ENCODE results near the gene RBFOX2. TPM values are rescaled to one million over a fixed set of nuclear protein-coding genes. Genes with fewer than 3 reads are reported as not detected.

RBFOX2 gene
- total and polyA plus RNA-seq, 2 donors (not counting 3 experiments of a cell fraction or from before 2014, with no cell fraction given): 125 to 142 TPM

DNA sequence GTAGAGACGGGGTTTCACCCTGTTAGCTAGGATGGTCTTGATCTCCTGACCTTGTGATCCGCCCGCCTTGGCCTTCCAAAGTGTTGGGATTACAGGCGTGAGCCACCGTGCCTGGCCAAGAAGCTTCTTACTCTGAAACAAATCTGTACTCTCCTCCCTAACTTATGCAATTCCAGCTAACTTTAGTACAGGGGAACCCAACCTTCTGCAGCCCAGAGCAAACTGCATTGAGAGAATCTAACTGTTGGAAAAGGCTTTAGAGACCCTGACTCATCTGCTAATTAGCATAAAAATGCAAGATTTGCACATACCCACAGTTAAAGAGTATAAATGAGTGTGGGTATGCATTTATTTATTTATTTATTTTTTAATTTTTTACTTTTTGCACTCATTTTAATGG lies 246.1 kb downstream of the RBFOX2 start:
- Histone ChIP-seq H3K79me2 (ENCODE audit: control insufficient read depth, insufficient read depth, low read length) (peaks cover 59% of the 10 kb centered on the region), H3K4me3 (replicated peaks in 1 of 3; ENCODE audit: insufficient read depth in 1 of 3, low read depth in 1 of 3, low read length in 3 of 3) (no peak overlapping the region), H3K27ac (ENCODE audit: insufficient read depth, low read depth, low read length) (no peak overlapping the region), H3K27me3 (ENCODE audit: control insufficient read depth in 2 of 2, insufficient read depth in 2 of 2, low read length in 2 of 2) (no peaks in the 10 kb centered on the region), H3K9me1 (replicated peaks; ENCODE audit: control insufficient read depth, extremely low read depth, insufficient read depth, low read length) (peaks cover under 1% of the 10 kb centered on the region), H3K36me3 (ENCODE audit: control insufficient read depth in 2 of 2, extremely low read depth in 1 of 2, insufficient read depth in 2 of 2, low read length in 2 of 2) (peaks cover 11 to 12% of the 10 kb centered on the region in 2 experiments), H3K9ac (replicated peaks; ENCODE audit: extremely low read depth, insufficient read depth, low read length) (no peak overlapping the region), H3K4me1 (ENCODE audit: control insufficient read depth, extremely low read depth, insufficient read depth, low read length) (peaks cover 8% of the 10 kb centered on the region), H3K9me3 (replicated peaks; ENCODE audit: control insufficient read depth, insufficient read depth, low read length) (no peaks in the 10 kb centered on the region), H4K20me1 (replicated peaks; ENCODE audit: control insufficient read depth, extremely low read depth, insufficient read depth, low read length) (peaks cover 4% of the 10 kb centered on the region), H2AFZ (ENCODE audit: low read depth, low read length) (no peak overlapping the region), H3K4me2 (ENCODE audit: insufficient read depth, low read length) (no peak overlapping the region)
- TF ChIP-seq JUN (IDR thresholded peaks at IDR 0.05; ENCODE audit: borderline replicate concordance, insufficient read depth, insufficient read length, low read depth): no peak
- TF ChIP-seq EZH2 (IDR thresholded peaks at IDR 0.05; ENCODE audit: borderline replicate concordance, low read depth, low read length, severe bottlenecking): no peak
- no peak for TF ChIP-seq POLR2AphosphoS5 (IDR thresholded peaks at IDR 0.05; ENCODE audit: insufficient read depth, low read depth, low read length)
- TF ChIP-seq FOS (IDR thresholded peaks at IDR 0.05; ENCODE audit: borderline replicate concordance, insufficient read depth, low read length): no peak
- intact Hi-C loops (cut with micrococcal nuclease) (no loop called here), dilution Hi-C loops (cut with MboI; ENCODE audit: extremely low pct_ligation_motif_present, low sequenced_read_pairs) (no loop called here)
- BruUV-seq (replicated peaks): no TSS peak
- DNase-seq (ENCODE audit: low read depth, low spot score): no peak
- ChIA-PET CTCF (interaction anchor here (0.8 kb wide), 1 partner anchor 14 kb away, joined by 3 read pairs; no protein-coding TSS in a partner anchor), POLR2A (no interaction called here)
- no peak for FAIRE-seq

DNA sequence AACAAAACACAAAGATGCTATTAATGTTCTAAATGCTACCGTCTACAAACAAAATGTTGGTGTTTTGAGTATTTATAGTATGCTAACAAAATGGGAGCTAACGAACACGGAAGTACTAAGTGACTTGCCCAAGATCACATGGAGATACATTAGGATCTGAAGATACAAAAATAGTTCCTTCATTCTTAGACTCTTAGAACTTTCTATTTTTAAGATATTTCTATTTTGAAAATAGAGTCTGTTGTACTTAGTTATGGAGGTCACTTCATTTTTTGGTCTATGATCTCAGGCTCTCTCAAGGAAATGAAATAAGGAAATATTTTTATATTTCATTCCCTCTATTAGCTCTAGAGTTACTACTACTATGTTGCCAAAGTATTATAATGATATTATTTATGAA lies 246.7 kb downstream of the RBFOX2 start:
- Histone ChIP-seq H3K9me3 (replicated peaks; ENCODE audit: control insufficient read depth, insufficient read depth, low read length) (no peaks in the 10 kb centered on the region), H2AFZ (ENCODE audit: low read depth, low read length) (no peak overlapping the region), H3K36me3 (ENCODE audit: control insufficient read depth in 2 of 2, extremely low read depth in 1 of 2, insufficient read depth in 2 of 2, low read length in 2 of 2) (peaks cover 11 to 12% of the 10 kb centered on the region in 2 experiments), H4K20me1 (replicated peaks; ENCODE audit: control insufficient read depth, extremely low read depth, insufficient read depth, low read length) (peaks cover 4% of the 10 kb centered on the region), H3K4me1 (ENCODE audit: control insufficient read depth, extremely low read depth, insufficient read depth, low read length) (peaks cover 14% of the 10 kb centered on the region), H3K27ac (ENCODE audit: insufficient read depth, low read depth, low read length) (no peak overlapping the region), H3K9me1 (replicated peaks; ENCODE audit: control insufficient read depth, extremely low read depth, insufficient read depth, low read length) (no peaks in the 10 kb centered on the region), H3K4me3 (replicated peaks in 1 of 3; ENCODE audit: insufficient read depth in 1 of 3, low read depth in 1 of 3, low read length in 3 of 3) (no peak overlapping the region), H3K4me2 (ENCODE audit: insufficient read depth, low read length) (no peak overlapping the region), H3K27me3 (ENCODE audit: control insufficient read depth in 2 of 2, insufficient read depth in 2 of 2, low read length in 2 of 2) (no peaks in the 10 kb centered on the region), H3K79me2 (ENCODE audit: control insufficient read depth, insufficient read depth, low read length) (peaks cover 57% of the 10 kb centered on the region), H3K9ac (replicated peaks; ENCODE audit: extremely low read depth, insufficient read depth, low read length) (no peak overlapping the region)
- FAIRE-seq (no peak), DNase-seq (ENCODE audit: low read depth, low spot score) (no peak)
- dilution Hi-C loops (cut with MboI; ENCODE audit: extremely low pct_ligation_motif_present, low sequenced_read_pairs) (no loop called here), intact Hi-C loops (cut with micrococcal nuclease) (no loop called here)
- BruUV-seq (replicated peaks): no TSS peak
- POLR2A ChIA-PET: no interaction called here
- no peak for TF ChIP-seq JUN (IDR thresholded peaks at IDR 0.05; ENCODE audit: borderline replicate concordance, insufficient read depth, insufficient read length, low read depth)
- TF ChIP-seq POLR2AphosphoS5 (IDR thresholded peaks at IDR 0.05; ENCODE audit: insufficient read depth, low read depth, low read length): no peak
- TF ChIP-seq, protein P1, sequence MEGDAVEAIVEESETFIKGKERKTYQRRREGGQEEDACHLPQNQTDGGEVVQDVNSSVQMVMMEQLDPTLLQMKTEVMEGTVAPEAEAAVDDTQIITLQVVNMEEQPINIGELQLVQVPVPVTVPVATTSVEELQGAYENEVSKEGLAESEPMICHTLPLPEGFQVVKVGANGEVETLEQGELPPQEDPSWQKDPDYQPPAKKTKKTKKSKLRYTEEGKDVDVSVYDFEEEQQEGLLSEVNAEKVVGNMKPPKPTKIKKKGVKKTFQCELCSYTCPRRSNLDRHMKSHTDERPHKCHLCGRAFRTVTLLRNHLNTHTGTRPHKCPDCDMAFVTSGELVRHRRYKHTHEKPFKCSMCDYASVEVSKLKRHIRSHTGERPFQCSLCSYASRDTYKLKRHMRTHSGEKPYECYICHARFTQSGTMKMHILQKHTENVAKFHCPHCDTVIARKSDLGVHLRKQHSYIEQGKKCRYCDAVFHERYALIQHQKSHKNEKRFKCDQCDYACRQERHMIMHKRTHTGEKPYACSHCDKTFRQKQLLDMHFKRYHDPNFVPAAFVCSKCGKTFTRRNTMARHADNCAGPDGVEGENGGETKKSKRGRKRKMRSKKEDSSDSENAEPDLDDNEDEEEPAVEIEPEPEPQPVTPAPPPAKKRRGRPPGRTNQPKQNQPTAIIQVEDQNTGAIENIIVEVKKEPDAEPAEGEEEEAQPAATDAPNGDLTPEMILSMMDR (IDR thresholded peaks at IDR 0.05; ENCODE audit: extremely low read depth in 1 of 2, insufficient read depth in 1 of 2, low read depth in 1 of 2, low read length in 2 of 2): no peak
- TF ChIP-seq GATA2 (IDR thresholded peaks at IDR 0.05; ENCODE audit: insufficient read depth, insufficient read length, low read depth, low read length): no peak
- no peak for TF ChIP-seq FOS (IDR thresholded peaks at IDR 0.05; ENCODE audit: borderline replicate concordance, insufficient read depth, low read length)
- no peak for TF ChIP-seq EZH2 (IDR thresholded peaks at IDR 0.05; ENCODE audit: borderline replicate concordance, low read depth, low read length, severe bottlenecking)
- TF ChIP-seq, protein P2, sequence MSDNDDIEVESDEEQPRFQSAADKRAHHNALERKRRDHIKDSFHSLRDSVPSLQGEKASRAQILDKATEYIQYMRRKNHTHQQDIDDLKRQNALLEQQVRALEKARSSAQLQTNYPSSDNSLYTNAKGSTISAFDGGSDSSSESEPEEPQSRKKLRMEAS (IDR thresholded peaks at IDR 0.05; ENCODE audit: insufficient read depth, insufficient read length): no peak
- no peak for TF ChIP-seq MYC (IDR thresholded peaks at IDR 0.05; ENCODE audit: low read depth, low read length)
- TF ChIP-seq POLR2A (IDR thresholded peaks at IDR 0.05; ENCODE audit: low read depth, low read length): no peak
- CTCF ChIA-PET: interaction anchor here (0.8 kb wide), 1 partner anchor 14 kb away, joined by 3 read pairs; no protein-coding TSS in a partner anchor
